ENCODE measurements around the gene DEAF1.

- TF ChIP-seq CTCF (IDR thresholded peaks at IDR 0.05; ENCODE audit: insufficient read depth, low read depth, low read length) (no peak), EZH2 (IDR thresholded peaks at IDR 0.05; ENCODE audit: insufficient read depth, low read length) (no peak)
These were observed 34.2 kb downstream of the DEAF1 start for GRCh38 chr11:660681-661444.

Data from astrocyte (in vitro differentiated cells and primary cell).